ENCODE measurements around the gene TMEM123.

The TMEM123 gene

GRCh38 chr11:102459393-102459792, 6.8 kb upstream of the TMEM123 start:
- TF ChIP-seq YY1 (IDR thresholded peaks at IDR 0.05; ENCODE audit: low read depth) (no peak), EP300 (IDR thresholded peaks at IDR 0.05; ENCODE audit: borderline replicate concordance) (no peak), TEAD4 (IDR thresholded peaks at IDR 0.05) (no peak), NFIC (IDR thresholded peaks at IDR 0.05) (no peak), TAF1 (IDR thresholded peaks at IDR 0.05; ENCODE audit: low read depth) (no peak), REST (IDR thresholded peaks at IDR 0.05; ENCODE audit: low read depth) (no peak), ZBTB7A (IDR thresholded peaks at IDR 0.05; ENCODE audit: low read depth) (no peak), USF1 (IDR thresholded peaks at IDR 0.05) (no peak), CEBPB (IDR thresholded peaks at IDR 0.05) (no peak), RAD21 (IDR thresholded peaks at IDR 0.05; ENCODE audit: low read depth) (no peak), EGR1 (IDR thresholded peaks at IDR 0.05) (no peak), TCF12 (IDR thresholded peaks at IDR 0.05; ENCODE audit: low read depth) (no peak), MAX (IDR thresholded peaks at IDR 0.05) (no peak), CREB1 (IDR thresholded peaks at IDR 0.05; ENCODE audit: low read depth) (no peak), FOXM1 (IDR thresholded peaks at IDR 0.05; ENCODE audit: borderline replicate concordance, low read depth) (no peak)

- TF ChIP-seq USF1 (IDR thresholded peaks at IDR 0.05) = no peak
- TF ChIP-seq CREB1 (IDR thresholded peaks at IDR 0.05; ENCODE audit: low read depth) = no peak
- TF ChIP-seq FOXM1 (IDR thresholded peaks at IDR 0.05; ENCODE audit: borderline replicate concordance, low read depth) = no peak
- no peak for TF ChIP-seq EGR1 (IDR thresholded peaks at IDR 0.05)
- no peak for TF ChIP-seq RAD21 (IDR thresholded peaks at IDR 0.05; ENCODE audit: low read depth)
- TF ChIP-seq YY1 (IDR thresholded peaks at IDR 0.05; ENCODE audit: low read depth) = no peak
- no peak for TF ChIP-seq ZBTB7A (IDR thresholded peaks at IDR 0.05; ENCODE audit: low read depth)
- TF ChIP-seq TCF12 (IDR thresholded peaks at IDR 0.05; ENCODE audit: low read depth) = no peak
- no peak for TF ChIP-seq MAX (IDR thresholded peaks at IDR 0.05)
- TF ChIP-seq CEBPB (IDR thresholded peaks at IDR 0.05) = no peak
- TF ChIP-seq REST (IDR thresholded peaks at IDR 0.05; ENCODE audit: low read depth) = no peak
Observed at GRCh38 chr11:102458548-102458947, 6.0 kb upstream of the TMEM123 start.

GRCh38 chr11:102457865-102458264, 5.3 kb upstream of the TMEM123 start:
- TF ChIP-seq CEBPB (IDR thresholded peaks at IDR 0.05) (no peak), FOXM1 (IDR thresholded peaks at IDR 0.05; ENCODE audit: borderline replicate concordance, low read depth) (no peak), RAD21 (IDR thresholded peaks at IDR 0.05; ENCODE audit: low read depth) (no peak), MAX (IDR thresholded peaks at IDR 0.05) (no peak), ZBTB7A (IDR thresholded peaks at IDR 0.05; ENCODE audit: low read depth) (no peak), NFIC (IDR thresholded peaks at IDR 0.05) (no peak), YY1 (IDR thresholded peaks at IDR 0.05; ENCODE audit: low read depth) (no peak), CREB1 (IDR thresholded peaks at IDR 0.05; ENCODE audit: low read depth) (no peak), TEAD4 (IDR thresholded peaks at IDR 0.05) (no peak), EP300 (IDR thresholded peaks at IDR 0.05; ENCODE audit: borderline replicate concordance) (no peak), TCF12 (IDR thresholded peaks at IDR 0.05; ENCODE audit: low read depth) (no peak), TAF1 (IDR thresholded peaks at IDR 0.05; ENCODE audit: low read depth) (no peak), REST (IDR thresholded peaks at IDR 0.05; ENCODE audit: low read depth) (no peak), USF1 (IDR thresholded peaks at IDR 0.05) (no peak), EGR1 (IDR thresholded peaks at IDR 0.05) (no peak)

All from Ishikawa (cell line).